ENCODE data around the gene NT5DC2.

- TF ChIP-seq EZH2 (IDR thresholded peaks at IDR 0.05; ENCODE audit: insufficient read depth, poor library complexity, severe bottlenecking) (no peak), EZH2phosphoT487 (IDR thresholded peaks at IDR 0.05; ENCODE audit: insufficient read depth, low read depth) (no peak)
Observed at GRCh38 chr3:52490035-52490938, 43.4 kb downstream of the NT5DC2 start.
